Loucy (cell line): ENCODE measurements around the gene ELP6.

Experiments
- EZH2phosphoT487 ChIP-seq: fragments of 200-600 bp; IDR thresholded peaks from 2 replicates; pipeline ENCODE4 v1.6.1; 2018; ENCODE audit warnings: antibody characterized with exemption, mild to moderate bottlenecking, moderate library complexity, borderline replicate concordance
- TF ChIP-seq, protein P1 (sequence below): fragments of 200-600 bp; sonication (generic); conservative IDR thresholded peaks from 2 replicates; pipeline ENCODE4 v1.5.1; 2014; ENCODE audit warnings: mild to moderate bottlenecking, antibody characterized with exemption, low read length

- TF ChIP-seq, protein P1, sequence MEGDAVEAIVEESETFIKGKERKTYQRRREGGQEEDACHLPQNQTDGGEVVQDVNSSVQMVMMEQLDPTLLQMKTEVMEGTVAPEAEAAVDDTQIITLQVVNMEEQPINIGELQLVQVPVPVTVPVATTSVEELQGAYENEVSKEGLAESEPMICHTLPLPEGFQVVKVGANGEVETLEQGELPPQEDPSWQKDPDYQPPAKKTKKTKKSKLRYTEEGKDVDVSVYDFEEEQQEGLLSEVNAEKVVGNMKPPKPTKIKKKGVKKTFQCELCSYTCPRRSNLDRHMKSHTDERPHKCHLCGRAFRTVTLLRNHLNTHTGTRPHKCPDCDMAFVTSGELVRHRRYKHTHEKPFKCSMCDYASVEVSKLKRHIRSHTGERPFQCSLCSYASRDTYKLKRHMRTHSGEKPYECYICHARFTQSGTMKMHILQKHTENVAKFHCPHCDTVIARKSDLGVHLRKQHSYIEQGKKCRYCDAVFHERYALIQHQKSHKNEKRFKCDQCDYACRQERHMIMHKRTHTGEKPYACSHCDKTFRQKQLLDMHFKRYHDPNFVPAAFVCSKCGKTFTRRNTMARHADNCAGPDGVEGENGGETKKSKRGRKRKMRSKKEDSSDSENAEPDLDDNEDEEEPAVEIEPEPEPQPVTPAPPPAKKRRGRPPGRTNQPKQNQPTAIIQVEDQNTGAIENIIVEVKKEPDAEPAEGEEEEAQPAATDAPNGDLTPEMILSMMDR = no peak
- TF ChIP-seq EZH2phosphoT487 = no peak
Observed at GRCh38 chr3:47536967-47537366, 23.5 kb upstream of the ELP6 start.
